Liver (tissue), 9 donors: ENCODE measurements around the gene RAET1E. TPM values are rescaled to one million over a fixed set of nuclear protein-coding genes. Genes with fewer than 3 reads are reported as not detected.
A peak's percentile ranks its signal among the peaks of the same experiment; 100 is the strongest.

Experiments used
- DNase-seq: peaks from one replicate; pipeline ENCODE4 v3.0.0-alpha.2; 2017; ENCODE audit warnings: low spot score
- H3K27ac ChIP-seq, 2 donors: one replicate each; pipeline ENCODE4 v1.7.0; 2013; ENCODE audit warnings: inconsistent platforms in 2 of 2, low read length in 2 of 2, control low read depth in 1 of 2, low read depth in 1 of 2, mild to moderate bottlenecking in 1 of 2
- H3K27me3 ChIP-seq, 4 donors: one replicate each; pipeline versions ENCODE4 v1.6.1 to v1.7.0; 2013; ENCODE audit warnings: low read length in 3 of 4, inconsistent platforms in 1 of 4, mild to moderate bottlenecking in 1 of 4, moderate library complexity in 1 of 4; ENCODE audit not compliant: control insufficient read depth in 4 of 4, insufficient read depth in 4 of 4
- H3K36me3 ChIP-seq, 4 donors: one replicate each; pipeline versions ENCODE4 v1.6.1 to v1.7.0; 2013; ENCODE audit warnings: low read length in 3 of 4, mild to moderate bottlenecking in 3 of 4, low read depth in 1 of 4, moderate library complexity in 1 of 4; ENCODE audit not compliant: control insufficient read depth in 4 of 4, insufficient read depth in 3 of 4
- H3K4me1 ChIP-seq, 4 donors: one replicate each; pipeline versions ENCODE4 v1.6.1 to v1.7.0; 2013; ENCODE audit warnings: low read length in 3 of 4, mild to moderate bottlenecking in 3 of 4, moderate library complexity in 1 of 4; ENCODE audit not compliant: control insufficient read depth in 4 of 4, insufficient read depth in 4 of 4
- H3K4me3 ChIP-seq, 3 donors: one replicate each; pipeline versions ENCODE4 v1.6.1 to v1.7.0; 2013; ENCODE audit warnings: low read length in 3 of 3, control low read depth in 1 of 3, low read depth in 1 of 3, mild to moderate bottlenecking in 1 of 3
- H3K9ac ChIP-seq, 2 donors: one replicate each; pipeline ENCODE4 v1.7.0; 2013; ENCODE audit warnings: low read length in 2 of 2, mild to moderate bottlenecking in 2 of 2, moderate library complexity in 2 of 2, control low read depth in 1 of 2, low read depth in 1 of 2
- H3K9me3 ChIP-seq, 4 donors: one replicate each; pipeline versions ENCODE4 v1.6.1 to v1.7.0; 2013; ENCODE audit warnings: low read length in 3 of 4; ENCODE audit not compliant: control insufficient read depth in 4 of 4
- CTCF ChIP-seq: fragments of 150-350 bp; IDR thresholded peaks from 2 replicates; pipeline ENCODE4 v1.5.1; 2017; ENCODE audit warnings: improper control_type of control experiment, low read depth, low read length; ENCODE audit not compliant: missing input control
- FOXA2 ChIP-seq: IDR thresholded peaks from 2 replicates; pipeline ENCODE4 v1.6.1; 2016; ENCODE audit warnings: antibody characterized with exemption
- HNF4A ChIP-seq, 2 donors: conservative IDR thresholded peaks; 2 replicates each; pipeline ENCODE4 v1.6.1; 2016; ENCODE audit warnings: antibody characterized with exemption in 2 of 2, mild to moderate bottlenecking in 2 of 2
- HNF4G ChIP-seq: IDR thresholded peaks from 2 replicates; pipeline ENCODE4 v1.6.1; 2016; ENCODE audit warnings: antibody characterized with exemption
- JUND ChIP-seq, 2 donors: IDR thresholded peaks; 2 replicates each; pipeline ENCODE4 v1.6.1; 2016; ENCODE audit warnings: antibody characterized with exemption in 2 of 2
- MAX ChIP-seq: IDR thresholded peaks from 2 replicates; pipeline ENCODE4 v1.6.1; 2016; ENCODE audit warnings: antibody characterized with exemption
- NR2F2 ChIP-seq: IDR thresholded peaks from 2 replicates; pipeline ENCODE4 v1.6.1; 2016; ENCODE audit warnings: antibody characterized with exemption
- RXRA ChIP-seq, 2 donors: IDR thresholded peaks; 2 replicates each; pipeline ENCODE4 v1.6.1; 2017 to 2018; ENCODE audit warnings: antibody characterized with exemption in 2 of 2, mild to moderate bottlenecking in 1 of 2
- SP1 ChIP-seq: IDR thresholded peaks from 2 replicates; pipeline ENCODE4 v1.6.1; 2018; ENCODE audit warnings: antibody characterized with exemption, mild to moderate bottlenecking
- TAF1 ChIP-seq: conservative IDR thresholded peaks from 2 replicates; pipeline ENCODE4 v1.6.1; 2016; ENCODE audit warnings: antibody characterized with exemption, mild to moderate bottlenecking
- ZBTB33 ChIP-seq: IDR thresholded peaks from 2 replicates; pipeline ENCODE4 v1.6.1; 2016; ENCODE audit warnings: antibody characterized with exemption
- WGBS: extraction: QIAGEN DNeasy Blood & Tissue Kit; methylation state at CpG from one replicate; pipeline ENCODE4 v1.1.7; 2013; 5-methylcytosine and 5-hydroxymethylcytosine counted together
- polyA plus RNA-seq, 2 donors: library from polyadenylated mRNA; stranded (reverse) in 1 of 2; unstranded in 1 of 2; fragments of 200-250 nt in 1 of 2; fragments of >200 nt in 1 of 2; fragmentation: Nextera tagmentation in 1 of 2; extraction: Ambion mirVana in 1 of 2; gene quantifications; one replicate each; pipeline versions ENCODE4 v1.2.1 to v1.2.3, GENCODE V29; 2013 to 2015
- total RNA-seq, 2 donors: library from RNA; depleted of rRNA; stranded (reverse); fragments of >200 nt; gene quantifications; one replicate each; pipeline ENCODE4 v1.2.3, GENCODE V29; 2014
- TF ChIP-seq, protein P1 (sequence below): IDR thresholded peaks from 2 replicates; pipeline ENCODE4 v1.6.1; 2016; ENCODE audit warnings: antibody characterized with exemption
- donor health status: healthy.
- donor health status: healthy.
- donor health status: healthy.
- donor health status: healthy.
- donor health status: healthy.

The RAET1E gene
- total and polyA plus RNA-seq, 4 donors: not detected

DNA sequence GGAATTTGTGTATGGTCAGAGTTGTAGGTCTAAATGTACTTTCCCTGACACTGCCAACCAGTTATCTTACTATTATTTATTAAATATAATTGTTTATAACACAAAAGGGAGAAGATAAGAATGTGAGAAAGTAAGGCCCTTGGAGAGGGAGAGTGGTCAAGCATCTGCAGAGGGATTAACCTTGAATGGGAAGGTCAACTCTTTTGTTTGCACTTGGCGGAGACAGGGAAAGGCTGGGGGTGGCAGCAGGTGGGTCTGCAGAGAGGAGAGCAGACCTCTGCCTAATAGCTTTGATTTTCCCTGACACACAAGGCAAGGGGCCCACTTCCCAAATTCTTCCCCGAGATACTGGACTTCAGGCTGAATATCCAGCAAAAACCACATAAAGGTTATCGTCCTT is 38.0 kb downstream of the RAET1E start:
- TF ChIP-seq, protein P1, sequence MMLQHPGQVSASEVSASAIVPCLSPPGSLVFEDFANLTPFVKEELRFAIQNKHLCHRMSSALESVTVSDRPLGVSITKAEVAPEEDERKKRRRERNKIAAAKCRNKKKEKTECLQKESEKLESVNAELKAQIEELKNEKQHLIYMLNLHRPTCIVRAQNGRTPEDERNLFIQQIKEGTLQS: no peak
- no peak for TF ChIP-seq MAX
- no peak for TF ChIP-seq JUND (IDR thresholded peaks at IDR 0.05)
- no peak for TF ChIP-seq CTCF
- no peak for TF ChIP-seq HNF4A (conservative IDR thresholded peaks at IDR 0.05)
- TF ChIP-seq TAF1: no peak
- H3K27me3 ChIP-seq: no peaks in the 10 kb centered on the region
- no peaks in the 10 kb centered on the region for H3K36me3 ChIP-seq
- H3K9ac ChIP-seq: no peak overlapping the region
- peaks cover 1 to 31% (median 17%) of the 10 kb centered on the region in 4 donors for H3K4me1 ChIP-seq
- DNase-seq: no peak
- H3K27ac ChIP-seq: no peak overlapping the region
- no peaks in the 10 kb centered on the region for H3K9me3 ChIP-seq
- WGBS: 95% methylated on average over 3 of the region's 3 CpGs
- no peak overlapping the region for H3K4me3 ChIP-seq

- no peaks in the 10 kb centered on the region for H3K27me3 ChIP-seq
- WGBS: 59% methylated on average over 7 of the region's 7 CpGs
- peak overlapping the region in 1 of 2 donors; percentile 64 for H3K27ac ChIP-seq
- H3K9me3 ChIP-seq: no peaks in the 10 kb centered on the region
- no peak for DNase-seq
- TF ChIP-seq RXRA (IDR thresholded peaks at IDR 0.05) (peak in 1 of 2 donors; percentile 31), HNF4G (no peak), SP1 (peak; percentile 42), FOXA2 (no peak)
- H3K36me3 ChIP-seq: no peaks in the 10 kb centered on the region
- H3K4me3 ChIP-seq: no peak overlapping the region
- peaks cover 0 to 29% (median 15%) of the 10 kb centered on the region in 4 donors for H3K4me1 ChIP-seq
- H3K9ac ChIP-seq: no peak overlapping the region
Observed at GRCh38 chr6:149859368-149859767, 38.5 kb downstream of the RAET1E start.

DNA sequence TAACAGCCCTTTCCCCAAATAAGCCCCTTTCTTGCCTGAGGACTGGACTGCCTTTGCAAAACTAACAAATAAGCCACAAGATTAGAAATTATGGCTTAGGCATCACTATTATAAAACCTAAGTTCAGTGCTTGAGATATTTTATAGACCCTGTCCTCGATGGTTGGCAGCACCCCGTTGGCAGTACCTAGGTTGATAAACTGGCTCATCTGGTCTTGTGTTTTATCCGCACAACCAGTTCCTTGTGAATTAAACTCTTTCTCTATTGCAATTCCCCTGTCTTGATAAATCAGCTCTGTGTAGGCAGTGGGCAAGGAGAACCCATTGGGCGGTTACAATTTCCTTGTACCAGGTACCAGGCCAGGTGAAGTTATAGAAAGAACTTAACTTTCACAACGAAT is 40.4 kb downstream of the RAET1E start:
- Histone ChIP-seq H3K4me1 (peaks cover 0 to 24% (median 12%) of the 10 kb centered on the region in 4 donors), H3K27me3 (no peaks in the 10 kb centered on the region), H3K27ac (no peak overlapping the region), H3K9ac (no peak overlapping the region), H3K4me3 (no peak overlapping the region), H3K9me3 (no peaks in the 10 kb centered on the region), H3K36me3 (no peaks in the 10 kb centered on the region)
- WGBS: 92% methylated on average over 5 of the region's 5 CpGs
- no peak for TF ChIP-seq HNF4G
- TF ChIP-seq ZBTB33: no peak
- TF ChIP-seq NR2F2: no peak
- no peak for DNase-seq
